Activated CD4-positive, alpha-beta T cell treated with anti-CD3 and anti-CD28 coated beads, Interleukin-2, Interleukin-4, amounts not matched to agents 100 ng/mL and 50 ng/mL, durations not matched to agents 16 hours and 8 hours (primary cell): ENCODE measurements around the gene ESF1.

ENCODE experiments used
- DNase-seq: peaks from one replicate; pipeline ENCODE4 v3.0.0-alpha.2; 2020; ENCODE audit warnings: low spot score

ESF1 gene

GRCh38 chr20:13784893-13785715 lies at the start of gene ESF1, which contains the start of gene NDUFAF5:
TSS of gene ESF1 (minus strand) at chr20:13784919. CDS start at chr20:13783140, 1,779 bp downstream.
TSS of gene NDUFAF5 (plus strand) at chr20:13785028. CDS start at chr20:13785069, 41 bp downstream.
- DNase-seq = peak; percentile 96

- DNase-seq = no peak
Measured at GRCh38 chr20:13831476-13831875, 46.8 kb upstream of the ESF1 start.

GRCh38 chr20:13825465-13825864 lies 40.7 kb upstream of the ESF1 start:
- DNase-seq = no peak

GRCh38 chr20:13824459-13824858 lies 39.7 kb upstream of the ESF1 start:
- DNase-seq = no peak

- no peak for DNase-seq
Measured at GRCh38 chr20:13822459-13822858, 37.7 kb upstream of the ESF1 start.

- no peak for DNase-seq
Measured at GRCh38 chr20:13821876-13822275, 37.2 kb upstream of the ESF1 start.

- peak; percentile 52 for DNase-seq
Measured at GRCh38 chr20:13819885-13820645, 35.3 kb upstream of the ESF1 start.

GRCh38 chr20:13817342-13817741 lies 32.6 kb upstream of the ESF1 start:
- DNase-seq = no peak

- no peak for DNase-seq
Measured at GRCh38 chr20:13816757-13817156, 32.0 kb upstream of the ESF1 start.

- no peak for DNase-seq
Measured at GRCh38 chr20:13814672-13815071, 30.0 kb upstream of the ESF1 start.

- no peak for DNase-seq
Measured at GRCh38 chr20:13813910-13814309, 29.2 kb upstream of the ESF1 start.

- no peak for DNase-seq
Measured at GRCh38 chr20:13810446-13810845, 25.7 kb upstream of the ESF1 start.

- DNase-seq = no peak
Measured at GRCh38 chr20:13809855-13810254, 25.1 kb upstream of the ESF1 start.

- no peak for DNase-seq
Measured at GRCh38 chr20:13809373-13809772, 24.7 kb upstream of the ESF1 start.

GRCh38 chr20:13800728-13801134 lies 16.0 kb upstream of the ESF1 start:
- DNase-seq = no peak

- DNase-seq = no peak
Measured at GRCh38 chr20:13799974-13800373, 15.3 kb upstream of the ESF1 start.

GRCh38 chr20:13799040-13799439 lies 14.3 kb upstream of the ESF1 start:
- DNase-seq = no peak

GRCh38 chr20:13794667-13795066 lies 9.9 kb upstream of the ESF1 start:
- no peak for DNase-seq

- no peak for DNase-seq
Measured at GRCh38 chr20:13793001-13793400, 8.3 kb upstream of the ESF1 start.

GRCh38 chr20:13791540-13792459 lies 7.1 kb upstream of the ESF1 start:
- no peak for DNase-seq

- DNase-seq = no peak
Measured at GRCh38 chr20:13790708-13791107, 6.0 kb upstream of the ESF1 start.
